Skeletal muscle satellite cell (primary cell): ENCODE measurements around the gene TPSD1.

Experiments used
- H3K27me3 ChIP-seq: 2 replicates; pipeline ENCODE4 v1.7.0; 2013; ENCODE audit warnings: low read length; ENCODE audit not compliant: control insufficient read depth, insufficient read depth
- H3K36me3 ChIP-seq: 2 replicates; pipeline ENCODE4 v1.7.0; 2013; ENCODE audit warnings: mild to moderate bottlenecking, control low read depth, low read length; ENCODE audit not compliant: insufficient read depth
- H3K4me1 ChIP-seq: 2 replicates; pipeline ENCODE4 v1.7.0; 2013; ENCODE audit warnings: low read length; ENCODE audit not compliant: control insufficient read depth, insufficient read depth
- H3K4me2 ChIP-seq: 2 replicates; pipeline ENCODE4 v1.7.0; 2013; ENCODE audit warnings: mild to moderate bottlenecking, low read length
- H3K4me3 ChIP-seq: 2 replicates; pipeline ENCODE4 v1.7.0; 2013; ENCODE audit warnings: low read length
- H3K9ac ChIP-seq: 2 replicates; pipeline ENCODE4 v1.7.0; 2013; ENCODE audit warnings: mild to moderate bottlenecking, low read depth, low read length, moderate library complexity
- H3K9me3 ChIP-seq: replicated peaks from 2 replicates; pipeline ENCODE4 v1.7.0; 2013; ENCODE audit warnings: mild to moderate bottlenecking, control low read depth, low read length

TPSD1 gene

GRCh38 chr16:1215574-1216295, 40.1 kb upstream of the TPSD1 start:
- Histone ChIP-seq H3K4me3 (no peak overlapping the region), H3K9me3 (no peaks in the 10 kb centered on the region), H3K36me3 (no peaks in the 10 kb centered on the region), H3K4me2 (no peak overlapping the region), H3K4me1 (no peaks in the 10 kb centered on the region), H3K27me3 (no peaks in the 10 kb centered on the region), H3K9ac (no peak overlapping the region)

- Histone ChIP-seq H3K36me3 (no peaks in the 10 kb centered on the region), H3K9ac (no peak overlapping the region), H3K9me3 (no peaks in the 10 kb centered on the region)
Measured at GRCh38 chr16:1216296-1216619, 39.6 kb upstream of the TPSD1 start.

GRCh38 chr16:1216681-1217400, 39.0 kb upstream of the TPSD1 start:
- H3K27me3 ChIP-seq: no peaks in the 10 kb centered on the region
- no peak overlapping the region for H3K9ac ChIP-seq
- no peaks in the 10 kb centered on the region for H3K4me1 ChIP-seq
- no peaks in the 10 kb centered on the region for H3K9me3 ChIP-seq
- H3K4me2 ChIP-seq: no peak overlapping the region
- no peaks in the 10 kb centered on the region for H3K36me3 ChIP-seq
- no peak overlapping the region for H3K4me3 ChIP-seq

More at GRCh38 chr16:1216296-1216619, 39.6 kb upstream of the TPSD1 start:
- no peak overlapping the region for H3K4me3 ChIP-seq
- no peaks in the 10 kb centered on the region for H3K4me1 ChIP-seq
- H3K4me2 ChIP-seq: no peak overlapping the region
- H3K27me3 ChIP-seq: no peaks in the 10 kb centered on the region

GRCh38 chr16:1217526-1217925, 38.3 kb upstream of the TPSD1 start:
- no peaks in the 10 kb centered on the region for H3K4me1 ChIP-seq
- no peak overlapping the region for H3K4me3 ChIP-seq
- peaks cover 3% of the 10 kb centered on the region for H3K27me3 ChIP-seq
- no peak overlapping the region for H3K4me2 ChIP-seq
- no peak overlapping the region for H3K9ac ChIP-seq
- H3K36me3 ChIP-seq: no peaks in the 10 kb centered on the region
- no peaks in the 10 kb centered on the region for H3K9me3 ChIP-seq

DNA sequence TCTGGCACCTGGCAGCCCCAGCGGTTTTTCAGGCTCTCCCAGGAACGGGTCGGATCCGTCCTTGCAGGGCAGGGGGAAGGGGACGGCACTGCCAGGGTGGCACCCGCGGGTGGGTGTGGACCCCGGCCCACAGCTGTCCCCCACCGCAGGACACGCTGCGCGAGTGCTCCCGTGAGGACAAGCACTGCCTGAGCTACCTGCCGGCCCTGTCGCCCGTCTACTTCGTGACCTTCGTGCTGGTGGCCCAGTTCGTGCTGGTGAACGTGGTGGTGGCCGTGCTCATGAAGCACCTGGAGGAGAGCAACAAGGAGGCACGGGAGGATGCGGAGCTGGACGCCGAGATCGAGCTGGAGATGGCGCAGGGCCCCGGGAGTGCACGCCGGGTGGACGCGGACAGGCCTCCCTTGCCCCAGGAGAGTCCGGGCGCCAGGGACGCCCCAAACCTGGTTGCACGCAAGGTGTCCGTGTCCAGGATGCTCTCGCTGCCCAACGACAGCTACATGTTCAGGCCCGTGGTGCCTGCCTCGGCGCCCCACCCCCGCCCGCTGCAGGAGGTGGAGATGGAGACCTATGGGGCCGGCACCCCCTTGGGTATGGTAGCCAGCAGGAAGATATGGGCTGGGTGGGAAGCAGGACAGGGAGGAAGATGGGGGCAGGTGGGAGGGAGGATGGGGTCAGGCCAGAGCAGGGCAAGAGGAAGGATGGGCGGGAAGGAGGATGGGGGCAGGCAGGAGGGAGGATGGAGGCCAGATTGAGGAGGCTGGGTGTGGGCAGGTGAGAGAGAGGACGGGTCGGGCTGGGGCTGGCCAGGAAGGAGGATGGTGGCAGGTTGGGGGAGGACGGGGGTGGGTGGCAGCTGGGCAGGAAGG, 37.6 kb upstream of the TPSD1 start:
- Histone ChIP-seq H3K4me1 (no peaks in the 10 kb centered on the region), H3K27me3 (peaks cover 3% of the 10 kb centered on the region), H3K4me3 (no peak overlapping the region), H3K9me3 (no peaks in the 10 kb centered on the region), H3K4me2 (no peak overlapping the region), H3K36me3 (no peaks in the 10 kb centered on the region), H3K9ac (no peak overlapping the region)

DNA sequence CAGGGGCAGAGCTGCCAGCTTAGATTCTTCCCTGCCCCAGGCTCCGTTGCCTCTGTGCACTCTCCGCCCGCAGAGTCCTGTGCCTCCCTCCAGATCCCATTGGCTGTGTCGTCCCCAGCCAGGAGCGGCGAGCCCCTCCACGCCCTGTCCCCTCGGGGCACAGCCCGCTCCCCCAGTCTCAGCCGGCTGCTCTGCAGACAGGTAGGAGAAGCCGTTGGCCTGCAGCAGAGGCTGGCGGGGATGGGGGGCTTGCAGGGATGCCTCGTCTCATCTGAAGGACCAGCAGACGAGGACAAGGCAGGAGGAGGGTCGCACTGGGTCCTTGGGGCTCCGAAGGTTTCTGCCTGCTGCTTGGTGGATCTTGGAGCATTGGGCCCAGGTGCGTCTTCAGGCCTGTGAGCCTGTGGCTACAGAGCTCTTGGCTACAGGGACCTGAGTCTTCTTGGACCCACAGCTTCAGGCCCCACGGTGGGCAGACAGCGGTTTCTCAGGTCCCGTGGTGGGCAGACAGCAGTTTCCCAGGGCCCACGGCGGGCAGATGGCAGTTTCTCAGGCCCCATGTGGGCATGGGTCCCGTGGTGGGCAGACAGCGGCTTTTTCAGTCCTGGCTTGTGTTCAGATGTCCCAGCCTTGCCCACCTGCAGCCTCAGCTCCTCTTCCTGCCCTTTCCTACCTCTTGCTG, 36.8 kb upstream of the TPSD1 start:
- Histone ChIP-seq H3K9ac (no peak overlapping the region), H3K4me2 (no peak overlapping the region), H3K4me1 (no peaks in the 10 kb centered on the region), H3K27me3 (peaks cover 6% of the 10 kb centered on the region), H3K4me3 (no peak overlapping the region), H3K36me3 (no peaks in the 10 kb centered on the region), H3K9me3 (no peaks in the 10 kb centered on the region)

- no peaks in the 10 kb centered on the region for H3K9me3 ChIP-seq
- H3K4me1 ChIP-seq: no peaks in the 10 kb centered on the region
- H3K4me3 ChIP-seq: no peak overlapping the region
- H3K9ac ChIP-seq: no peak overlapping the region
- peaks cover 6% of the 10 kb centered on the region for H3K27me3 ChIP-seq
- H3K4me2 ChIP-seq: no peak overlapping the region
- no peaks in the 10 kb centered on the region for H3K36me3 ChIP-seq
Measured at GRCh38 chr16:1220098-1220728, 35.7 kb upstream of the TPSD1 start.

DNA sequence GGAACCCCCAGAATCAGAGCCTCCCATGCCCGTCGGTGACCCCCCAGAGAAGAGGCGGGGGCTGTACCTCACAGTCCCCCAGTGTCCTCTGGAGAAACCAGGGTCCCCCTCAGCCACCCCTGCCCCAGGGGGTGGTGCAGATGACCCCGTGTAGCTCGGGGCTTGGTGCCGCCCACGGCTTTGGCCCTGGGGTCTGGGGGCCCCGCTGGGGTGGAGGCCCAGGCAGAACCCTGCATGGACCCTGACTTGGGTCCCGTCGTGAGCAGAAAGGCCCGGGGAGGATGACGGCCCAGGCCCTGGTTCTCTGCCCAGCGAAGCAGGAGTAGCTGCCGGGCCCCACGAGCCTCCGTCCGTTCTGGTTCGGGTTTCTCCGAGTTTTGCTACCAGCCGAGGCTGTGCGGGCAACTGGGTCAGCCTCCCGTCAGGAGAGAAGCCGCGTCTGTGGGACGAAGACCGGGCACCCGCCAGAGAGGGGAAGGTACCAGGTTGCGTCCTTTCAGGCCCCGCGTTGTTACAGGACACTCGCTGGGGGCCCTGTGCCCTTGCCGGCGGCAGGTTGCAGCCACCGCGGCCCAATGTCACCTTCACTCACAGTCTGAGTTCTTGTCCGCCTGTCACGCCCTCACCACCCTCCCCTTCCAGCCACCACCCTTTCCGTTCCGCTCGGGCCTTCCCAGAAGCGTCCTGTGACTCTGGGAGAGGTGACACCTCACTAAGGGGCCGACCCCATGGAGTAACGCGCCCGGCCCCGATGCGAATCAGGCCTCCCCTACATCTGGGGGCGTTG, 34.8 kb upstream of the TPSD1 start:
- peaks cover 6% of the 10 kb centered on the region for H3K27me3 ChIP-seq
- no peak overlapping the region for H3K4me3 ChIP-seq
- H3K36me3 ChIP-seq: no peaks in the 10 kb centered on the region
- no peaks in the 10 kb centered on the region for H3K9me3 ChIP-seq
- no peak overlapping the region for H3K9ac ChIP-seq
- H3K4me1 ChIP-seq: no peaks in the 10 kb centered on the region
- H3K4me2 ChIP-seq: no peak overlapping the region

GRCh38 chr16:1221628-1222552, 34.0 kb upstream of the TPSD1 start:
- Histone ChIP-seq H3K36me3 (no peaks in the 10 kb centered on the region), H3K4me3 (no peak overlapping the region), H3K27me3 (peaks cover 6% of the 10 kb centered on the region), H3K9ac (no peak overlapping the region), H3K4me2 (no peak overlapping the region), H3K9me3 (no peaks in the 10 kb centered on the region), H3K4me1 (no peaks in the 10 kb centered on the region)
